ENCODE results near the gene GRK6.

Gene GRK6

GRCh38 chr5:177431317-177432142, 5.1 kb downstream of the GRK6 start:
- TF ChIP-seq SIN3A (IDR thresholded peaks at IDR 0.05; ENCODE audit: borderline replicate concordance, insufficient read depth, low read length) (no peak), TAF1 (IDR thresholded peaks at IDR 0.05; ENCODE audit: borderline replicate concordance, insufficient read depth, low read length) (no peak), POLR2AphosphoS5 (IDR thresholded peaks at IDR 0.05; ENCODE audit: low read depth, low read length) (no peak), FOXP2 (optimal IDR thresholded peaks at IDR 0.05; ENCODE audit: borderline replicate concordance, extremely low read depth, extremely low read length, insufficient read depth) (no peak), REST (IDR thresholded peaks at IDR 0.05; ENCODE audit: insufficient read depth in 1 of 2, low read depth in 2 of 2, low read length in 2 of 2) (no peak)

- TF ChIP-seq FOXP2 (optimal IDR thresholded peaks at IDR 0.05; ENCODE audit: borderline replicate concordance, extremely low read depth, extremely low read length, insufficient read depth) (no peak), POLR2AphosphoS5 (IDR thresholded peaks at IDR 0.05; ENCODE audit: low read depth, low read length) (no peak), SIN3A (IDR thresholded peaks at IDR 0.05; ENCODE audit: borderline replicate concordance, insufficient read depth, low read length) (no peak), REST (IDR thresholded peaks at IDR 0.05; ENCODE audit: insufficient read depth in 1 of 2, low read depth in 2 of 2, low read length in 2 of 2) (no peak), TAF1 (IDR thresholded peaks at IDR 0.05; ENCODE audit: borderline replicate concordance, insufficient read depth, low read length) (no peak)
Observed at GRCh38 chr5:177432143-177432838, 5.8 kb downstream of the GRK6 start.

GRCh38 chr5:177432839-177433657, 6.6 kb downstream of the GRK6 start:
- TF ChIP-seq REST (IDR thresholded peaks at IDR 0.05; ENCODE audit: insufficient read depth in 1 of 2, low read depth in 2 of 2, low read length in 2 of 2) (no peak), TAF1 (IDR thresholded peaks at IDR 0.05; ENCODE audit: borderline replicate concordance, insufficient read depth, low read length) (no peak), FOXP2 (optimal IDR thresholded peaks at IDR 0.05; ENCODE audit: borderline replicate concordance, extremely low read depth, extremely low read length, insufficient read depth) (no peak), SIN3A (IDR thresholded peaks at IDR 0.05; ENCODE audit: borderline replicate concordance, insufficient read depth, low read length) (no peak), POLR2AphosphoS5 (IDR thresholded peaks at IDR 0.05; ENCODE audit: low read depth, low read length) (no peak)

GRCh38 chr5:177433658-177434217, 7.3 kb downstream of the GRK6 start:
- TF ChIP-seq POLR2AphosphoS5 (IDR thresholded peaks at IDR 0.05; ENCODE audit: low read depth, low read length) = no peak
- no peak for TF ChIP-seq FOXP2 (optimal IDR thresholded peaks at IDR 0.05; ENCODE audit: borderline replicate concordance, extremely low read depth, extremely low read length, insufficient read depth)
- no peak for TF ChIP-seq TAF1 (IDR thresholded peaks at IDR 0.05; ENCODE audit: borderline replicate concordance, insufficient read depth, low read length)
- no peak for TF ChIP-seq SIN3A (IDR thresholded peaks at IDR 0.05; ENCODE audit: borderline replicate concordance, insufficient read depth, low read length)
- no peak for TF ChIP-seq REST (IDR thresholded peaks at IDR 0.05; ENCODE audit: insufficient read depth in 1 of 2, low read depth in 2 of 2, low read length in 2 of 2)
